SHP77 treated with DMSO at 0.1 percent for 48 hours (cell line): ENCODE measurements around the gene RNF144B.

Source experiments
- DNase-seq: peaks from one replicate; lab custom pipeline; 2025; lab: John Stamatoyannopoulos, UW

RNF144B gene

GRCh38 chr6:18488004-18488403 lies 100.9 kb downstream of the RNF144B start:
- no peak for DNase-seq

GRCh38 chr6:18488526-18489270 lies 101.5 kb downstream of the RNF144B start:
- DNase-seq = no peak

GRCh38 chr6:18489335-18489734 lies 102.2 kb downstream of the RNF144B start:
- DNase-seq = no peak

- no peak for DNase-seq
These were observed 104.3 kb downstream of the RNF144B start for GRCh38 chr6:18491308-18492045.

GRCh38 chr6:18492972-18493371 lies 105.8 kb downstream of the RNF144B start:
- DNase-seq = no peak

- no peak for DNase-seq
These were observed 106.3 kb downstream of the RNF144B start for GRCh38 chr6:18493382-18493891.

GRCh38 chr6:18493925-18494324 lies 106.8 kb downstream of the RNF144B start:
- DNase-seq = no peak

GRCh38 chr6:18495236-18495635 lies 108.1 kb downstream of the RNF144B start:
- DNase-seq = no peak

- no peak for DNase-seq
These were observed 109.3 kb downstream of the RNF144B start for GRCh38 chr6:18496462-18496861.

GRCh38 chr6:18497006-18497405 lies 109.9 kb downstream of the RNF144B start:
- no peak for DNase-seq

GRCh38 chr6:18498408-18498807 lies 111.3 kb downstream of the RNF144B start:
- DNase-seq = no peak

- no peak for DNase-seq
These were observed 113.9 kb downstream of the RNF144B start for GRCh38 chr6:18500921-18501662.

GRCh38 chr6:18501663-18502013 lies 114.5 kb downstream of the RNF144B start:
- no peak for DNase-seq

GRCh38 chr6:18503206-18503592 lies 116.0 kb downstream of the RNF144B start:
- DNase-seq = no peak

GRCh38 chr6:18503593-18504231 lies 116.6 kb downstream of the RNF144B start:
- DNase-seq = peak; percentile 51

GRCh38 chr6:18504232-18504596 lies 117.1 kb downstream of the RNF144B start:
- no peak for DNase-seq

GRCh38 chr6:18506382-18507017 lies 119.3 kb downstream of the RNF144B start:
- no peak for DNase-seq

GRCh38 chr6:18507018-18507415 lies 119.9 kb downstream of the RNF144B start:
- DNase-seq = peak; percentile 56

GRCh38 chr6:18507561-18507960 lies 120.4 kb downstream of the RNF144B start:
- DNase-seq = no peak

GRCh38 chr6:18509871-18510643 lies 122.9 kb downstream of the RNF144B start:
- no peak for DNase-seq

GRCh38 chr6:18510644-18511033 lies 123.5 kb downstream of the RNF144B start:
- DNase-seq = no peak
